ENCODE results near the gene ACTN2.

GRCh38 chr1:236659792-236660587, 26.3 kb upstream of the ACTN2 start:
- TF ChIP-seq CTCF (conservative IDR thresholded peaks at IDR 0.05 in 1 of 2, IDR thresholded peaks at IDR 0.05 in 1 of 2; ENCODE audit: low read depth in 1 of 2, low read length in 2 of 2): no peak
- no peak for TF ChIP-seq EZH2 (IDR thresholded peaks at IDR 0.05; ENCODE audit: low read length, missing control alignments)
